Measurements from ENCODE around the gene PTGER4.

The PTGER4 gene

DNA sequence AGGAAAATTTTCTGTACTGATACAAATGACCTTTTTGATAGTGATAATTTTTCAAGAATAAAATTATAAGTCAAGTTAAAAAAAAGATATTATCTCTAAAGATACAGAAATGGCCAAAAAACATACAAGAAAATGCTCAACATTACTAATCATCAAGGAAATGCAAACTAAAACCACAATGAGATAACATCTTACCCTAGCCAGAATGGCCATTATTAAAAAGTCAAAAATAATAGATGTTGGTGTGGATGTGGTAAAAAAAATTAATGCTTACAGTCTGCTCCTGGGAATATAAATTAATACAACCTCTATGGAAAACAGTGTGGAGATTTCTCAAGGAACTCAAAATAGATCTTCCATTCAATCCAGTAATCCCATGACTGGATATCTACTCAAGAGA lies 22.9 kb upstream of the PTGER4 start:
- no peak for DNase-seq (ENCODE audit: extremely low read depth, low read depth)
- TF ChIP-seq, protein P1, sequence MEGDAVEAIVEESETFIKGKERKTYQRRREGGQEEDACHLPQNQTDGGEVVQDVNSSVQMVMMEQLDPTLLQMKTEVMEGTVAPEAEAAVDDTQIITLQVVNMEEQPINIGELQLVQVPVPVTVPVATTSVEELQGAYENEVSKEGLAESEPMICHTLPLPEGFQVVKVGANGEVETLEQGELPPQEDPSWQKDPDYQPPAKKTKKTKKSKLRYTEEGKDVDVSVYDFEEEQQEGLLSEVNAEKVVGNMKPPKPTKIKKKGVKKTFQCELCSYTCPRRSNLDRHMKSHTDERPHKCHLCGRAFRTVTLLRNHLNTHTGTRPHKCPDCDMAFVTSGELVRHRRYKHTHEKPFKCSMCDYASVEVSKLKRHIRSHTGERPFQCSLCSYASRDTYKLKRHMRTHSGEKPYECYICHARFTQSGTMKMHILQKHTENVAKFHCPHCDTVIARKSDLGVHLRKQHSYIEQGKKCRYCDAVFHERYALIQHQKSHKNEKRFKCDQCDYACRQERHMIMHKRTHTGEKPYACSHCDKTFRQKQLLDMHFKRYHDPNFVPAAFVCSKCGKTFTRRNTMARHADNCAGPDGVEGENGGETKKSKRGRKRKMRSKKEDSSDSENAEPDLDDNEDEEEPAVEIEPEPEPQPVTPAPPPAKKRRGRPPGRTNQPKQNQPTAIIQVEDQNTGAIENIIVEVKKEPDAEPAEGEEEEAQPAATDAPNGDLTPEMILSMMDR (IDR thresholded peaks at IDR 0.05; ENCODE audit: low read depth, low read length) = no peak

DNA sequence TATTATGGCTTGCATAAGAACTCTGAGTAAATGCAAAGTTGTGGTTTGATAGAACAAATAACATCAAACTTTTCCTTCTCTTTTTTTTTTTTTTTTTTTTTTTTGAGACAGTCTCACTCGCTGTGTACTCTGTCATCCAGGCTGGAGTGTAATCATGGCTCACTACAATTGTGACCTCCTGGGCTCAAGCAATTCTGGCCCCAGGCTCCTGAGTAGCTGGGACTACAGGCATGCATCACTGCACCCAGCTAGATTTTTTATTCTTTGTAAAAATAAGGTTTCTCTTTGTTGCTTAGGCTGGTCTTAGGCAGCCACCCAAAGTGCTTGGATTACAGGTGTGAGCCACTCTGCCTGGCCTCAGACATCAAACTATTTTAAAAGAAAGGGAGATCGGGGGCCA lies 19.0 kb upstream of the PTGER4 start:
- DNase-seq (ENCODE audit: extremely low read depth, low read depth) = no peak
- TF ChIP-seq, protein P1 (IDR thresholded peaks at IDR 0.05; ENCODE audit: low read depth, low read length) = no peak

DNA sequence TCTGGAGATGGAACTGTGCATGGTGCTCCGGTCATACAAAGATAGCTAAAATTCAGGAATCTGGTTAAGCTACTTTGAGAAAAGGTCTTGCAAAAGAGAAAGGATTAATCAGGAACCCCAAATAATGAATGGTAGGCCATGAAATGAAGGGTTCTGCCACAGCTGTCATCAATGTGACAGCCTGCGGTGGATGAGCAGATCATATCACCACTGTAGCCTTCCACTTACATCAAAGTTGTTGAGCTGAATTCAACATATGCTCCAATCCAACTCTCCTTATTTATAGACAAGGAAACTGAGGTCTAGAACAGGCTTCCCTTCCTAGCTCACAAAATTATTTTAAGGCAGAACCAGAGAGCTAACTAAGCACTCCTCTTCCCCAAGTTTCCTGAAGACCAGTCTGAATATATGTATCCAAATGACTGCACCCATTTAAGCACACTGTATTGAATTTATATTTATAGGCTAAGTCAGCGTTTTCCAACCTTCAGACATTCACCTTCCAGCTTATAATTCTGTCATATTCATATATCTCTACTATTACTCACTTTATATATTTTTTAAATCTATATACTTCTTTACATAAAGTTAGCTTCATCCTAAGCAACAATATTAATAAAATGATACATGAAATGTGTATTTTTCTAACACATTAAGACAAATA lies 13.9 kb upstream of the PTGER4 start:
- DNase-seq (ENCODE audit: extremely low read depth, low read depth) = no peak
- TF ChIP-seq, protein P1 (IDR thresholded peaks at IDR 0.05; ENCODE audit: low read depth, low read length) = no peak

DNA sequence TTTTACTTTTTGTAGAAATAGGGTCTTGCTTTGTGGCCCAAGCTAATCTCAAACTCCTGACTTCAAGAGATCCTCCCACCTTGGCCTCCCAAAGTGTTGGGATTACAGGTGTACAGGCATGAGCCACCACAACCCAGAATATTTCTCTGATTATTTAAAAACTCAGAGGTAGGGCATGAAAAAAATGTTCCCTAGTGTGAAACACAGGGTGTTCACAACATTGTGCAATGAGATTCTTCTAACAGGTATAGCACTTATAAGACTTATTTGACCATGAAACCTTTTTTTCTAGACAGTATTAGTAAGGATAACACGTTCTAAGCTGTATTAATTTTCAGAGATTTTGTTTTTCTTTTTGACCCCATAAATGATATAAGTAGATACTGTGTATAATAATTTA lies 13.1 kb upstream of the PTGER4 start:
- TF ChIP-seq, protein P1 (IDR thresholded peaks at IDR 0.05; ENCODE audit: low read depth, low read length) = no peak
- no peak for DNase-seq (ENCODE audit: extremely low read depth, low read depth)

DNA sequence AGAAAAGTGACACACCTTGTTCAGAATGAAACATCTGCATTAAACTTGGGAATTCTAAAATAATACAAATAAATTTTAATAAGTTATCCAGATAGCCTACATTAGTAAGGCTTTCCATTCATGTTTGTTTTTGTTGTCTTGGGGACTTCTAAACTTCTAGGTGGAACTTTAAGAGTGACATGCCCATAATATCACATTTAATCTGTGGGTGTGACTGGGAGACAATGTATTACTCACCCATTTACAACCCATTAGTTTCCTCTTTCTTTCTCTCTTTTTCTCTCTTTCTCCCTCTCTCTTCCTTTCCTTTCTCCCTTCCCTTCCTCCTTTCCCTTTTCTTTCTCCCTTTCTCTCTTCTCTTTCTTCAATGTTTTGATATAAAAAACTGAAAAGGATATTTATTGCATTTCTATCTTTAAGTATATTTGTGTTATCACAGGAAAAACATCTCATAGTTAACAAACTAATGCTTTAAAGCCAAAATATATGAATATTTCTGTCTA lies 12.5 kb upstream of the PTGER4 start:
- TF ChIP-seq, protein P1 (IDR thresholded peaks at IDR 0.05; ENCODE audit: low read depth, low read length) = no peak
- no peak for DNase-seq (ENCODE audit: extremely low read depth, low read depth)

DNA sequence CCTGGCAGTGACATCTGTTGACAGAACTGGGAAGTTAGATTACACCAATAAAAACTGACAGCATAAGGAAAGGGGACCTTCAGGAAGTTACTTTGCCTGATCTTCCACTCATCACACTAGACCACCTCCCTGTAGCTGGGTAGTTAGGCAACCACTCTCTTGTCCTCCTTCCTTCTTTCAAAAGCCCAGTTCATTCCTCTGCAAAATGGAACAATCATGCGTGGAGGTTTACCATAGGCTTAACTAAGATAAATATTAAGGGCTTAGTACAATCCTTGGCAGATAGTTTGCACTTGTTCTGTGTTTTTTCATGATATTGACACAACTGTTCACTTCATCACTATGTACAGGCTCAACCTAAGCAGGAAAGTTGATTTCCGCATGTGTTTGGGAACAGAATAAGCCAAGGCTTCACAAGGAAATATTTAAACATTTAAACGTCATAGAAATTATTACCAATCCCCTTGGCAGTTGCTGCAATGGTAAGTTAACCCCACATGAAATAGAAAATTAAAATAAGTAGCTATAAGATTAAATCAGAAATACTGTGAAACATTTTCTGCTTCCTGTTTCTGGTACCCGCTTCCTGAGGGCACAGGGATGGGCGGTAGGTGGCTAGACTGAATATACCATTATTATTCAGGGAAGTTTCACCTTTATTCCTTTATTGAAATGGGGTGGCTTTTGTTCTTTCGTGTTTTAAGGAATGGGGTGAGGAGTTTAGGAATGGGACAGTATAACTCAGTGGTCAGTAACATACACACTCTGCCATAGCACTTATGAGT lies 9.9 kb upstream of the PTGER4 start:
- no peak for DNase-seq (ENCODE audit: extremely low read depth, low read depth)
- TF ChIP-seq, protein P1 (IDR thresholded peaks at IDR 0.05; ENCODE audit: low read depth, low read length) = no peak

DNA sequence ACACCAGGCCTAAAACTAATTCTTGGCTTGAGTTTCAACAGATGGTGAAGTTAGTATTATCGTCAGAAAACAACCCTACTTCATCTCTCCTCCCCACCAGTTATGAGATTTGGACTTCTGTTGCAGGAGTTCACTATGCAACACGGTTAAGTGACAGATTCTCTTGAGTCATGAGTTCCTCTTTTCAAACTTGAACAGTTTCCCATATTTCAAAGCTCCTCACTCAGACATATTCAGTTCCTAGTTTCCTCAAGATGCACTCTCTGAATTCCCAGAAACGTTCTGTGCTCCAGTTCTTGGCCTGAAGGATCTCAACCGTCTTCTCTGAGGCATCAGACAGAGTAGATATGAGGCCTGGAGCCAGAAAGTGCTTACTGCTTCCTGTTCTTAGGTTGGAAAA lies 7.3 kb upstream of the PTGER4 start:
- DNase-seq (ENCODE audit: extremely low read depth, low read depth) = no peak
- TF ChIP-seq, protein P1 (IDR thresholded peaks at IDR 0.05; ENCODE audit: low read depth, low read length) = no peak

Data from AG09319 (cell line).